ENCODE data around the gene MYCBPAP. TPM values are rescaled to one million over a fixed set of nuclear protein-coding genes. Genes with fewer than 3 reads are reported as not detected.

MYCBPAP gene
- total RNA-seq, 1 experiment from 2014 or later, result not detected

DNA sequence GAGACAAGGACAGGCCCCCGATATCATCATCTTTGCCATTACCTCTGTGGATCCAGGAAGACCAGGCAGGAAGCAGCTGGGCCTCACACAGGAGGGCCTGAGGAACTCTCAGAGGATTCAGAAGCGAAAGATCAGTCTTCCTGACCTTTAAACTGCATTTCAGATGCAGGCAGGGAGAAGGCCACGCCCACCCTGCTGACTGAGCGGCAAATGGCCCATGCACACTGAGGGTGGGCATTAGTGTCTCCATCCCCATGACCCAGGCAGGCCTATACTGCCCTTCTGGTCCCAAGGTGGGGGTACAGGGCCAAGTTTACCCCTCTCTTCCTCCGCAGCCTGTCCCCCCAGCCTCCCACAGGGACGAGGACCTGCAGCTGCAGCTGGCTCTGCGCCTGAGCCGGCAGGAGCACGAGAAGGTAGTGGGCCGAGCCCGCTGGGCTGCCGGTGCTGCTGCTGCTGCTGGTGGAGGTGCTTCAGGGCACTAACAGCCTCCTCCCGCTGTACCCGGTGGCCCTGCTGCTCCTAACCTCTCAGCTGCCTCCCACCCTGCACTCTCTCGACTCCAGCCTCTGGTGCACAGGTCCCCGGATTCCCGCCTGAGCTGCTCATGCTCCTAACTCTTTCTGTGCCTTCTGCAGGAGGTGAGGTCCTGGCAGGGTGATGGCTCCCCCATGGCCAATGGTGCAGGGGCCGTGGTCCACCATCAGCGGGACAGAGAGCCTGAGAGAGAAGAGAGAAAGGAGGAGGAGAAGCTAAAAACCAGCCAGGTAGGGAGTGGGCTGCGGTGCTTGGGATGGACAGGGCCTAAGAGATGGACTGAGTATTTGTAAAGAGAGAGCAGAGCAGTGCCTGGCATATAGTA lies 30.5 kb downstream of the MYCBPAP start:
- TF ChIP-seq CBX3 (IDR thresholded peaks at IDR 0.05; ENCODE audit: low read depth), result no peak
- TF ChIP-seq CEBPB (IDR thresholded peaks at IDR 0.05; ENCODE audit: low read depth), result no peak
- no peak for TF ChIP-seq ZFX (IDR thresholded peaks at IDR 0.05)
- H3K79me2 ChIP-seq (ENCODE audit: insufficient read depth, low read length), result no peaks in the 10 kb centered on the region; the same call in 1 of the 2 replicates
- ChIA-PET CTCF (no interaction called here), RAD21 (ENCODE audit: low non-redundant PET in 1 of 2, low total read pairs in 2 of 2, uncharacterized antibody in 2 of 2, unreplicated experiment in 2 of 2) (interaction anchor here in 1 of 2 experiments (0.8 kb wide), 1 partner anchor 21 kb away, joined by 3 read pairs; the partner anchor contains the start of gene CACNA1G), POLR2A (no interaction called here)
- intact Hi-C loops (cut with micrococcal nuclease), result no loop called here
- no peaks in the 10 kb centered on the region for H3K9me2 ChIP-seq (ENCODE audit: insufficient read depth)
- no peaks in the 10 kb centered on the region for H3K27me3 ChIP-seq (ENCODE audit: insufficient read depth, low read length)
- no peaks in the 10 kb centered on the region for H4K20me1 ChIP-seq (ENCODE audit: insufficient read depth)
- no peak for ATAC-seq
- no peak overlapping the region for H3K9ac ChIP-seq (ENCODE audit: low read length)
- no peak overlapping the region for H2AFZ ChIP-seq (ENCODE audit: low read depth, low read length, poor library complexity, severe bottlenecking)
- H3K4me2 ChIP-seq (ENCODE audit: low read length), result no peak overlapping the region
- H3K4me1 ChIP-seq (ENCODE audit: control insufficient read depth in 1 of 2, insufficient read depth in 2 of 2, low read length in 2 of 2), result peaks cover 49 to 66% of the 10 kb centered on the region in 2 experiments
- H3K9me3 ChIP-seq (ENCODE audit: control insufficient read depth in 1 of 2, insufficient read depth in 1 of 2, low read depth in 1 of 2, low read length in 2 of 2), result no peaks in the 10 kb centered on the region
- no peak for DNase-seq (ENCODE audit: low read depth, low spot score)
- H3K27ac ChIP-seq (ENCODE audit: low read depth, low read length), result no peak overlapping the region; the same call in 1 of the 2 replicates
- BruUV-seq (replicated peaks), result no TSS peak
- no peaks in the 10 kb centered on the region; a peak in 1 of 4 replicates for H3K36me3 ChIP-seq (ENCODE audit: control insufficient read depth in 1 of 2, insufficient read depth in 2 of 2, low read length in 2 of 2)
- H3K4me3 ChIP-seq (replicated peaks in 1 of 2; ENCODE audit: low read depth in 1 of 2, low read length in 2 of 2), result no peak overlapping the region

DNA sequence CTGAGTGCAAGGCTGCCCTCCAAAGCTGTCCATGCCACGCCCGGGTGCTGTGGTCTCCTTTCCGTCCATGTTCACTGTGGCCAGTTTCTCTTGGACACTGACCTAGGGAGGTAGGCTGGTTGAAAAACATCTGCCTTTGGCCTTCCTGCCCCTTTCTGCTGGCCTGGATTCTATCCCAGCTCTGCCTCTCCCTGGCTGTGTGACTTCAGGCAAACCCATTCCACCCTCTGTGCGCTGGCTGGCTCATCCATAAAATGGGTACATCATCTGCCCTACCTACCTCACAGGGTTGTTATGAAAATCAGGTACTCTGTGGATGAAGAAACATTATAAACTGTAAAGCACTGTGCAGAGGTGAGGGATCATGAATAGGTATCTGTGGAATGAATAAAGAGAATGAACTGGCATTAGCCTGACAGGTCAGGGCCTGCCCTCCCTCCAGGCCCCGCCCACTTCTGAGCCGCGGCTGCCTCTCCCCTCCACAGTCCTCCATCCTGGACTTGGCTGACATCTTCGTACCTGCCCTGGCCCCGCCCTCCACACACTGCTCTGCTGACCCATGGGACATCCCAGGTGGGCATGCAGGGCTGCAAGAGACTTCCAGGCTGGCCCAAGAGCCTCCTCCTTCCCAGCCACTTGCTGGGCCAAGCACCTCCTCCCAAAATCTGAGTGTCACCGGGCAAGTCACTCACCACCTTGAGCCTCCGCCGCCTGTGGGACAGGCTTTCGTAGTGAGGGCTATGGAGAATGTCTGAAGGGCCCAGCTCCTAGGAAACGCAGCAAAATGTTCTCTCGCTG lies 31.7 kb downstream of the MYCBPAP start:
- CTCF ChIA-PET, result no interaction called here
- DNase-seq (ENCODE audit: low read depth, low spot score), result no peak
- H2AFZ ChIP-seq (ENCODE audit: low read depth, low read length, poor library complexity, severe bottlenecking), result no peak overlapping the region
- no peaks in the 10 kb centered on the region for H3K27me3 ChIP-seq (ENCODE audit: insufficient read depth, low read length)
- no peaks in the 10 kb centered on the region for H4K20me1 ChIP-seq (ENCODE audit: insufficient read depth)
- peaks cover 46 to 62% of the 10 kb centered on the region in 2 experiments for H3K4me1 ChIP-seq (ENCODE audit: control insufficient read depth in 1 of 2, insufficient read depth in 2 of 2, low read length in 2 of 2)
- H3K9me2 ChIP-seq (ENCODE audit: insufficient read depth), result no peaks in the 10 kb centered on the region
- peak overlapping the region; percentile 71 for H3K27ac ChIP-seq (ENCODE audit: low read depth, low read length)
- H3K9ac ChIP-seq (ENCODE audit: low read length), result peak overlapping the region; percentile 80; the same call in 1 of the 2 replicates
- no peaks in the 10 kb centered on the region; a peak in 1 of 4 replicates for H3K36me3 ChIP-seq (ENCODE audit: control insufficient read depth in 1 of 2, insufficient read depth in 2 of 2, low read length in 2 of 2)
- no peak overlapping the region for H3K4me3 ChIP-seq (replicated peaks in 1 of 2; ENCODE audit: low read depth in 1 of 2, low read length in 2 of 2)
- H3K9me3 ChIP-seq (ENCODE audit: control insufficient read depth in 1 of 2, insufficient read depth in 1 of 2, low read depth in 1 of 2, low read length in 2 of 2), result no peaks in the 10 kb centered on the region
- intact Hi-C loops (cut with micrococcal nuclease), result loop anchor here (10.0 kb wide), 1 partner anchor 615 kb away; the partner anchor contains the start of gene NME1
- TF ChIP-seq TCF7L2 (IDR thresholded peaks at IDR 0.05; ENCODE audit: borderline replicate concordance, extremely low read depth, insufficient read depth, insufficient read length) (no peak), POLR2AphosphoS5 (IDR thresholded peaks at IDR 0.05; ENCODE audit: low read depth, low read length) (0 out of 2 replicates have a peak, but pooled peaks have one; percentile 12), FOSL1 (IDR thresholded peaks at IDR 0.05; ENCODE audit: low read depth) (no peak), CBX3 (IDR thresholded peaks at IDR 0.05; ENCODE audit: low read depth) (no peak)
- TF ChIP-seq, protein P1, sequence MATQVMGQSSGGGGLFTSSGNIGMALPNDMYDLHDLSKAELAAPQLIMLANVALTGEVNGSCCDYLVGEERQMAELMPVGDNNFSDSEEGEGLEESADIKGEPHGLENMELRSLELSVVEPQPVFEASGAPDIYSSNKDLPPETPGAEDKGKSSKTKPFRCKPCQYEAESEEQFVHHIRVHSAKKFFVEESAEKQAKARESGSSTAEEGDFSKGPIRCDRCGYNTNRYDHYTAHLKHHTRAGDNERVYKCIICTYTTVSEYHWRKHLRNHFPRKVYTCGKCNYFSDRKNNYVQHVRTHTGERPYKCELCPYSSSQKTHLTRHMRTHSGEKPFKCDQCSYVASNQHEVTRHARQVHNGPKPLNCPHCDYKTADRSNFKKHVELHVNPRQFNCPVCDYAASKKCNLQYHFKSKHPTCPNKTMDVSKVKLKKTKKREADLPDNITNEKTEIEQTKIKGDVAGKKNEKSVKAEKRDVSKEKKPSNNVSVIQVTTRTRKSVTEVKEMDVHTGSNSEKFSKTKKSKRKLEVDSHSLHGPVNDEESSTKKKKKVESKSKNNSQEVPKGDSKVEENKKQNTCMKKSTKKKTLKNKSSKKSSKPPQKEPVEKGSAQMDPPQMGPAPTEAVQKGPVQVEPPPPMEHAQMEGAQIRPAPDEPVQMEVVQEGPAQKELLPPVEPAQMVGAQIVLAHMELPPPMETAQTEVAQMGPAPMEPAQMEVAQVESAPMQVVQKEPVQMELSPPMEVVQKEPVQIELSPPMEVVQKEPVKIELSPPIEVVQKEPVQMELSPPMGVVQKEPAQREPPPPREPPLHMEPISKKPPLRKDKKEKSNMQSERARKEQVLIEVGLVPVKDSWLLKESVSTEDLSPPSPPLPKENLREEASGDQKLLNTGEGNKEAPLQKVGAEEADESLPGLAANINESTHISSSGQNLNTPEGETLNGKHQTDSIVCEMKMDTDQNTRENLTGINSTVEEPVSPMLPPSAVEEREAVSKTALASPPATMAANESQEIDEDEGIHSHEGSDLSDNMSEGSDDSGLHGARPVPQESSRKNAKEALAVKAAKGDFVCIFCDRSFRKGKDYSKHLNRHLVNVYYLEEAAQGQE (IDR thresholded peaks at IDR 0.05; ENCODE audit: low read depth), result no peak
- no peaks in the 10 kb centered on the region; the same call in 1 of the 2 replicates for H3K79me2 ChIP-seq (ENCODE audit: insufficient read depth, low read length)
- RAD21 ChIA-PET (ENCODE audit: low non-redundant PET in 1 of 2, low total read pairs in 2 of 2, uncharacterized antibody in 2 of 2, unreplicated experiment in 2 of 2), result interaction anchor here in 1 of 2 experiments (0.8 kb wide), 1 partner anchor 20 kb away, joined by 3 read pairs; the partner anchor contains the start of gene CACNA1G
- ATAC-seq, result peak; percentile 56
- POLR2A ChIA-PET, result no interaction called here
- H3K4me2 ChIP-seq (ENCODE audit: low read length), result peak overlapping the region; percentile 92
- BruUV-seq (replicated peaks), result no TSS peak
